ENCODE data around the gene LINC00632.
"Not testable (repeated sequence)": the region's sequence is repeated elsewhere in the genome, so short reads cannot be mapped to it uniquely, and the experiment has no call there.

The LINC00632 gene

DNA sequence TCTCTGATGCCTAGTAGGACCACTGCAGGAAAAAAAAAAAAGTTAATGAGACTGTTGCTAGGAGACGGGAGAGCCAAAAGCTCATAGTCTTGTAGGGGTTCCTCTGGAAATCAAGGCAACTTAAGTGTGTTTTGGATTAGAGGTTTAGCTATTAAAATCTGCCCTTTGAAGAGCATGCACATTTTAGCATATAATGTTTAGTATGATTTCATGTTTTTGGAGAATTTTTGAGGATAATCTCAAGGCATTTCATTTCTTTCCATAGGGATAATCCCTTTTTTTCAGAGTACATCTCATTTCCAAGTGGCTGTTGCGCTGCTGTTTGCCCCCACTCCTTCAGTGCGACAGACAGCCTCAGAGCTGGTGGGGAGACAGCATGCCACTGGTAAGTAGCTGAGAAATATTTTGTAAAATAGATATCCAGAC, at the start of gene LINC00632:
Gene LINC00632, plus strand, starts transcription at position 339 of the 426 bp plus-strand sequence.
- DNase-seq: no peak

DNA sequence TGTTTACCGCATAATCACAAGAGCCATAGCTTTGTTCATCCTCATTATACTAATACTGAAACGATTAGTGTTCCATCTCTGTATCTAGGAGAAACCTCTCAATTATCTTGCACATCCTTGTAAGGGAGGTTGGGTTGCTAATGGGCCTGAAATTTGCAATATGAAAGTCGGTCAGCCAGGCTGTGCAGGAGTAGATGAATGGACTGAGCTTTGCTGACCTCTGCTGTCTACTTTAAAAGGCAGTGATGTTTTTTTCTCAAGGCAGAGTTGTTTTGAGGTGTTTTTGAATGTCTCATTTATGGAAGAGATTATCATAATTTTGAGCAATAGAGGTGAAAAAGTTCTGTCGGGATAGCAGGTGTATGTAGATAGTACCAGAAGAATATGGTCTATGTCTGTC, 47.9 kb upstream of the LINC00632 start:
- no peak for DNase-seq

DNA sequence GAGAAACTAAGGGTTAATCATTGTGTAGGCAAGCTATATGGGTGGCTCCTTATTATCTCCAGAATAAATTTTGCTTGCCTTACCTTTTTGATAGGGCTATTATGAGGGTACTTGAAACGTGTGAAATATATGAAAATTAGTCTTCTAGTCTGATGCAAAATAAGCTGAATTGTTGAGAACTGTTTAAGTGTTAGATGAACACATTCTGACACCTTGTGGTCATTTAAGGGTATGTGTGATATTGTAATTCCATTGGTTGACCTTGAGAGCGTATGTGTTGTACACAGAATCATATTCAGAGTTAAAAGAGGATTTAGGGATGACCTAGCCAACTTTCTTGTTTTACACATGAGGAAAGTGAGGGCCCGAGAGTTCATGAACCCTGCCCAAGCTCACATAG, 44.6 kb upstream of the LINC00632 start:
- DNase-seq: no peak

DNA sequence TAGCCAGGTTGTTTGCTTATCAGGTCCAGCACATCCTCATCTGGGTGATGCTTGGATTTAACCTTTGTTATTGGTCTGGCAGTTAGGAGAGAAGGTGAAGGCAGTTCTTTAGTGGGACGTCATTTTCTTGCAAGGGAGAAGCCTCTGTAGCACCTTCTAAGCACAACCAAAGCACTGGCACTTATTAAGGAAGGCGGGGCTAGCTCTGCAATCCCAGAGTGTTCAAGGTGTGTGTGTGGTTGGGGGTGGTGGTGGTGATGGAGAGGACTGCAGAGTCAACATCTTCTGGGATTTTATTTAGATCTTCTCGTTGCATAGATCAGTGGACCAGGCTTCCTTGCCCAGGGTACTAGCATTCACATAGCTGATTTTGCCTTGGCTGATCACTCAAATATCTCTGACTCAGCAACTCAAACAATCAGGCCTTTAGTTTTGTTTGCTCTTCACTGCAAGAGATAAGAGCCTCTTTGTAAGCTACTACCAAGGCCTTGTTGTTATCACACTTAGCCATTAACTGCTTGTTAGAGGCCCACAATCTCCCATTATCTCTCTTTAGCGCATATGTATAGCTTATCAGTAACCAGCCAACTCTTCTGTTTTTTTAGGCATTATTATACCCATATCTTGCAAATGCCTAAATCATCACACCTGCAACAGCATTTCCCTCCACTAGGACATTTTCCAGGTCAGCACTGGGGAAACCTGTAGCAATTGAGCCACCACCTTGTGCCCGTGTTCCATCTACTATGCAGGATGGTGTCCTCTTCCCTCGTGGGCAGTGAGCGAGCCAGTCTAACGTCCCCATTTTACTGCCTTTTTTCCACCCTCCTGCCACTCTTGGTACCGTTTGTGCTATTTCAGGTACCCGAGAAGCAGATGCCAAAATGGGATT, 36.5 kb upstream of the LINC00632 start:
- no peak for DNase-seq

DNA sequence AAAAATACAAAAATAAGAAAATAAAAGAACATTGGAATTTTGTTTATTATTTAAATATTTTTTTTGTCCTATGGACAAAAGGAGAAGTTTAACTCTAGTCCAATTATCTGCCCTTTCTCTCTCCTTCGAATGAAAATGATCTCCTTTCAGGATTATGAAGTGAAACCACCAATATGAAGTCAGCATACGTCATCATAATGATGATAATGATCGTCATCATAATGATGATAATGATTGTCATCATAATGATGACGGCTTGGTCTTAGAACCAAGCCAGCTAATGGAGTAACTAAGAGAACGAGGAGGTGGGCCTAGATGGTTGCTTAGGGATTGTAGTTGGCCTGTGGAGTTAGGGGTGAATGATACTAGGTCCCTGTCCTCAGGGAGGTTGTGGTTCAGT, 21.9 kb upstream of the LINC00632 start:
- no peak for DNase-seq

DNA sequence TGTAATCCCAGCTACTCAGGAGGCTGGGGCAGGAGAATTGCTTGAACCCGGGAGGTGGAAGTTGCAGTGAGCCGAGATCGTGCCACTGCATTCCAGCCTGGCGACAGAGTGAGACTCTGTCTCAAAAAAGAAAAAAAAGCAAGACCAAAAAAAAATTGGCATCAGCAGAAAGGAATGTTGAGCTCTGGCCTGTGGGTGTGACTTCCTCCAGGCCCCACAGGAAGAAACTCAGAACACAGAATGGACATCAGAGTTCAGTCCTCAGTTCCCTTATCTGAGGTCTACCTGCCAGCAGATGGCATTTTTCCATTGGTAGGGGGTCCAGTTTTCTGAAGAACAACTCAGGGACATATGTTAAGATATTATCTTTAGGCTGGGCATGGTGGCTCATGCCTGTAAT, 18.0 kb upstream of the LINC00632 start:
- DNase-seq: not testable (repeated sequence)

DNA sequence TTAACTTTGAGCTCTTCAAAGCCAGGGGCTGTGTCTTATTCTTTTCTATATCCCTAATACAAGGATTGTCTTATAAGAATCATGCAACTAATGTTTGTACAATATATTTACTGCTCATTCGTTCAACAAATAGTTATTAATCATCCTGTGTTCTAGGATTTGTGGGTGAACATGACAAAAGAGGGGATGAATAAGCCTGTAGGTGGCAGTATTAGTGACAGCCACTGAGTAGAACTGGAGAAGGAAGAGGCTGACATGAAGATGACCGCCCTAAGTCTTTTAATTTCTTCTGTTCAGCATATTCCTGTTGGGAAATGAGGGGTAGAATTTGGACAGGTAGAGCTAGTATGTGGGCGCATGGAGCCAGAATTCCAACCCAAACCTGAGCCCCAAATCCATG, 11.9 kb upstream of the LINC00632 start:
- no peak for DNase-seq

DNA sequence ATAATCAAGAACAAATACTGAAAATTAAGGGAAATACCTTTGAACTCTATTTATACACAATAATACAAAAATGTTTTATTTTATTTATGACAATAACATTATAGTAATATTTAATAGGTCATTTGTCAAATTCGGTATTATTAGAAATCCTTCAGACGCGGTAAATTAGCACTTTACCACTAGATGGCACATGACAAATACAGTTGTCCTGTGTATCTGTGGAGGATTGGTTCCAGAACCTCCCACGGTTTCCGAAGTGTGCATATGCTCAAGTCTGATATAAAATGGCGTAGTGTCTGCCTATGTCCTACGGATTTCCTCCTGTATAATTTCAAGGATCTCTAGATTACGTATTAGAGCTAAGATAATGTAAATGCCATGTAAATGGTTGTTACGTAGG, 8.1 kb upstream of the LINC00632 start:
- DNase-seq: no peak

DNA sequence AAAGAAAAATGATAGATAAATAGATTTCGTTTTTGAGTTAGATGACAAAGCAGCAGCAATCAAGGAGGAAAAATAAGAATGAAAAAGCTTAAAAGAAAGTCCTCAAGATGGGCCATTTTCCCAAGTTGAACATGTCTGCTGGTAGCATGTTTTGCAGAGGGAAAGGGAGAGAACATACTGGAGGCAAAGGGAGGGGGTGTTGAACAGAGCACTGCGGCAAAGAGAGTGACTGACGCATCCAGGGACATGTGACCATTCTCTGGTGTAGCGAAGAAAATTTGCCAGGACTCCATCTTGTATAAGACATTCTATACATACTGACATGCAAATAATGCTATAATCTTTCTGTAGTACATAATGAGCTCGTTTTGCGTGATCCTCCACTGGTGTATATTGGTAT, 1.2 kb downstream of the LINC00632 start:
- no peak for DNase-seq

DNA sequence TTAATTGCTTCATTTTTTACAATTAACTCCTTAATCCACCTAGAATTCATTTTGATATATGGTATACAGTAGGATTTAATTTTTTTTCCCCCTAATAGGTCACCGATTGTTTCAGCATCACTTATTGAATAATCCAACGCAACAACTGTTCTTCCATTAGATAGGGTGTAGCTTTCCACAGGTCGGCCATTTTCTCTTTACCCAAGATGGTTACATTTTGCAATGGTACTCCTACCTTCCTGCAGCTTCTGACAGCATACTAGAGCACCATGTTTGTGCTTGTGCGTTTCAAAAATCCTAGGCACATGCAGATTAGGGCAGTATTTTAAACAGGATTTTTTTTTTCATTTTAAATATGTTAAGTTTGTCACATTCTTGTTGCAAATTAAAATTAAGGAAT, 2.3 kb downstream of the LINC00632 start:
- DNase-seq: no peak

DNA sequence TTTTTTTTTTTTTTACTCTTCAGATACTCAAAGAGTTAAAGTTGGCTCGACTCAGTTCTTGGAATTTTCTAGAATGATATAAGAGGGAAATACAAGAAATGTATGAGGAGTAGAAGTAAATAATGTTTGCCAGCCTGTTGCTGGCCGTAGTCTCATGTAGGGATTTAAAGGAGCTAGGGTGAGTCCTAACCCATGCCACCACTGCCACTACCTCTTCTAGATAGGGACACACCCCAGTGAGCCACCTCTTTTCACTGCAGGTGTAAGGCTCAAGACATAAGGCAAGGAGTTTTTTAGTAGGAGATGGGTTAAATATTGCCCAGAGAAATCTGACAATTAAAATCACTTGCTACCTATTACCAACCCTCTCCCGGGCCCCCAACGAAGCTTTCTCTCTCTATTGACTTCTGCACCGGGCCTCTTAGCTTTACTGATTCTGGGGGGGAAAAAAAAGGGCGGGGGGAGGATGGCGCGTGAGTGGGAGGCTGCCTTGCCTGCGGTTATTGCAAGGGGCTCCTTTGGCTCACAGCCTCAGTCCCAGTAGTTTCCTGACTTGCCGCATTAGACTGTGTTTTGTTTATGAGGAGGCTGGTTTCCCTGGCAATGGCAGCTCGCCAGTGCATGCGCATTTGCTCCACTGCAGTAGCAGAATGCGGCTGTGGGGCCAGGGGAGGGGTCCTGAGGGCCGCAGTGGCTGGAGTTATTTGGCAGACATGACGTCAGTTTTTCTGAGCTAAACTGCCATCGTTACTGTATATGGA, 3.0 kb downstream of the LINC00632 start:
- DNase-seq: no peak

DNA sequence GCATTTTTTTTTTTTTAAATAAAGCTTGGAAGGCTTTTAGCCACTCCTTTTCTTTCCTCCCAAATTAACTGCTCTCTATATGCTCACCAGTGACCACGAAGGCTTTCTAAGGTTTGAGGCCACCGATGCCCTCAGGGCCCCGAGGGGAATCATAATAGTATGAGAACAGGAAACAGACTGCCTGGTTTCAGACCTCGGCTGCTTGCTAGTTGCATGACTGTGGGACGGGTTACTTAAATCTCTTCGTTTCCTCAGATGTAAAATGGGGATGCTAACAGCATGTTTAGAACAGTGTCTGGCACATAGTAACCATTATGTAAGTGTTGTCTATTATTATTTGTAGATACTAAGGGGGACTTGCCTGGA, 3.6 kb downstream of the LINC00632 start:
- DNase-seq: no peak

DNA sequence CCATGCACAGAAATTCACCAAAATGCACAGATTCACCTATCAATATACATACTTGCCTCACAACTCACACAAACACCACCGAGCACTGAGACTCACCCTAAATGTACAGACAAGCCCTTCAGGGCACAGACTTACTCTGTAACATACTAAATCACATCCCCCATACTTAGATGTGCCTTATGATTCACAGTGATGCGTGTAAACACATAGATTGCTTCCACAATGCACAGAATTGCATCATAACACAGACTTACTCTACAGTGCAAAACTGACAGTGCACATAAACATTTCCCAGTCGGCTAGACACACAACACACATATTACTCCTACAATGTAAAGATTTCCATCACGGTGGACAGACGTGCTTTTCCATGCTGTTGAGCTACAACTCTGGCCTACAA, 6.2 kb downstream of the LINC00632 start:
- no peak for DNase-seq

DNA sequence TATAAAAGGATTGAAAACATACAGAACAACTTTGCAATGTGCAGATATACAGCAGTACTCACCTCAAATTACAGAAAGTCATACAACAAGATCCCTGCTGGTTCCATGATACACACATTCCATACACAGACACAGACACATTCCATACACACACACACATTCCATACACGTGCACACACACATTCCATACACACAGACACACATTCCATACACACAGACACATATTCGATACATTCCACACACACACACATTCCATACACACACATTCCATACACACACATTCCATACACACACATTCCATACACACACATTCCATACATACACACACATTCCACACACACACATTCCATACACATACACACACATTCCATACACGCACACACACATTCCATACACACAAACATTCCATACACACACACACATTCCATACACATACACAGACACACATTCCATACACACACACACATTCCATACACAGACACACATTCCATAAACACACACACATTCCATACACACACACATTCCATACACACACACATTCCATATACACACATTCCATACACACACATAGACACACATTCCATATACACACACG, 13.7 kb downstream of the LINC00632 start:
- no peak for DNase-seq

DNA sequence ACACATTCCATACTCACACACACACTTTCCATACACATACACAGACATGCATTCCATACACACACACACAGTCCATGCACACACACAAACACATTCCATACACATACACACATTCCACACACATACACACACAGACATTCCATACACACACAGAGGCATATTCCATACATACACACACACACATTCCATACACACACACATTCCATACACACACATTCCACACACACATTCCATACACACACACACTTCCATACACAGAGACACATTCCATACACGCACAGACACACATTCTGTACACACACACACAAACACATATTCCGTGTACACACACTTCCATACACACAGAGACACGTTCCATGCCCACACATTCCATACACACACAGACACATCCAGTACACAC, 14.8 kb downstream of the LINC00632 start:
- no peak for DNase-seq

DNA sequence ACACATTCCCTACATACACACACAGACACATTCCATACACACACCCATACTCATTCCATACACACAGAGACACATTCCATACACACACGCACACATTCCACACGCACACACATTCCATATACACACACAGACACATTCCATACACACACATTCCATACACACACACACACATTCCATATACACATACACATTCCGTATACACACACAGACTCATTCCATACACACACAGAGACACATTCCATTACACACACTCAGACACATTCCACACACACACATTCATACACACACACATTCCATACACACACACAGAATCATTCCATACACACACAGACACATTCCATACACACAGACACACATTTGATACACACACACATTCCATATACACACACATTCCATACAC, 15.2 kb downstream of the LINC00632 start:
- no peak for DNase-seq

DNA sequence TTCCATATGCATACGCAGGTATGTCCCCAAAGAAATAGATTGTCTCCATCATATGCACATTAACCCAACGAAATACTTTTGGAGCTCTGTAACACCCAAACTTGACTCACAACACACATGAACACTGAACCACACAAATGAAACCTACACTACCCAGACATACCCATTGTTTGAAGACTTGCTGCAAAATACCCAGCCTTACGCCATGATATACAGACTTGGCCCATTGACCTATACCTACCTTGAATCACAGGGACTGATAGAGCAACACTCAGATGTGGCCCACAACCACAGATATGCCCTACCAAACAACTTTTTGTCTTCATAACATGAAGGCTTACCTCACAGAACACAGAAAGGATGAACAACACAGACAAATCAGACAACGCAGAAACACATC, 15.9 kb downstream of the LINC00632 start:
- DNase-seq: no peak

DNA sequence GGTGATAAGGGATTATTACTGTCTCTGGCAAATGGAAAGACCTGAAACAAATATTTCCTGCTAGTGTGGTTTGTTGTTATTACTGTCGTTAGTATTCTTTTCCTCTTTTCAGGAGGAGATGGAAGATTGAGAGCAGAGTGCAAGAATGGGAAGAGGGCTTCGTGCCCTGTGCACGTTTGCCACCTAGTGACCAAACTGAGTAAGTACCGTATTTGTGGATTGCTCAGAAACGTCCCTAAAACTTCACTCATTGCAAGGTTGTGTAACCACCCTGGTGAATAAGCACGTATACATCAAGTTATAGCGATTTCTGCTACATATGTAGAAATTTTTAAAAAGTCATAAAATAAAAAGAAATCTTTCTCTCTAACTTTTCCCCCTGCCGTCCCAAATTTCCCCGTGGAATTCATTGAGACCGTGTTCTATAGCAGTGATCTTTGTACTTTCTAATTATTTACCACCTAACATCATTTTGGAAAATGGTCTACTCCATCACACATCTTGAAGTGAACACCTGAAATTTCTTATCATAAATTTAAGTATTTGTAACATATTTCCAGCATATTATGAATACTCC, 24.3 kb downstream of the LINC00632 start:
- DNase-seq: no peak

DNA sequence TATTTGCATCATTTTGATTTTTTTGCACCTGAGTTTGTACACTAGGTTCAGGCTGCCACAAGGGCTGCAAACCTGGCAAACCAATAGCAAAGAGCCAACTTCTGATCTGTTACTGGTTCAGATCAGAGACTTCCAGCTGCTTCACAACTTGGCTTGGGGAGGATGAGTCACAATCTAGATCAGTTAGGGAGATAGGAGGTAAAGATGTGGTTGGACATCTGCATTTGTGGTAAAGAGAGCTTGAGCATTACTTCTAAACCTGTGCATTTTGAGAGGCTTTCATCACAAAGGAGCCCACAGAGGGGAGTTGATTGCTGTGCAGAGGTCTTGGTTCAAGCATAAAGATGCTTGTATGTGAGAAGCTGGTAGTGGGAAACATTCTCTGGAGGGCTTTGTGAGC, 34.5 kb downstream of the LINC00632 start:
- no peak for DNase-seq

DNA sequence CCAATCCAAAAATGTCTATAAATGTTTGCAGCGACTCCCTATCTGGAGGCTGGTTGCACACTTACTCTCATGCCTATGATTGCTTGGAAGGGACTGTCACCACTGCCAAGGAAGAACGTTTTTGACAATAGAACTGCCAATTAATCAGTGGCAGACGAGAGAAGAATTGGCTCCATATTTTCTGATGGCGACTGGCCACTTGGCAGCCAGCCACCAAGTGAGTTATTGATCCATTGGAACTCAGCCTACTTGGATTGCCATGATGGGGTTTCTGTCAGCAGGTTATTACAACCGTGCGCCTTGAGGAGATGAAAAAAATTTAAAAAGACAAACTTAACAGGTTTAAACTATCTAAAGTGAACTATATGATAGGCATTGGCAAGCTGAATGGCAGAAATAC, 47.4 kb downstream of the LINC00632 start:
- no peak for DNase-seq

DNA sequence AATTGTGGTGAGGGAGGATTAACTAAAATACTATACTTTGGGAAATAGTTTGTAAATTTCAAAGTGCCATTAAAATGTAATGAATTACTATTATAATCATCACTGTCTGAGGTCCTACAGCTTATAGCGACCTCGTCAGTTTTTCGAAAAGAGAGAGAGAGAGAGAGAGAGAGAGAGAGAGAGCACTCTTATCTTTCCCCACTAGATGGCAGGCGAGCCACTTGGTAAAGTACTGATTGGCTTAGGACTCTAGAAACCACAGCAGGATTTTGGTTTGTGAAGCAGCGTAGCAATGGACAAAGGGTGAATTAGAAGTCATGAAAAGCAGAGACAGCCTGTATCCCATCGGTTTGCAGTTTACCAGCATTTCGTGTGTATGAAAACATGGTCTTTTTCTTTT, 52.5 kb downstream of the LINC00632 start:
- no peak for DNase-seq

DNA sequence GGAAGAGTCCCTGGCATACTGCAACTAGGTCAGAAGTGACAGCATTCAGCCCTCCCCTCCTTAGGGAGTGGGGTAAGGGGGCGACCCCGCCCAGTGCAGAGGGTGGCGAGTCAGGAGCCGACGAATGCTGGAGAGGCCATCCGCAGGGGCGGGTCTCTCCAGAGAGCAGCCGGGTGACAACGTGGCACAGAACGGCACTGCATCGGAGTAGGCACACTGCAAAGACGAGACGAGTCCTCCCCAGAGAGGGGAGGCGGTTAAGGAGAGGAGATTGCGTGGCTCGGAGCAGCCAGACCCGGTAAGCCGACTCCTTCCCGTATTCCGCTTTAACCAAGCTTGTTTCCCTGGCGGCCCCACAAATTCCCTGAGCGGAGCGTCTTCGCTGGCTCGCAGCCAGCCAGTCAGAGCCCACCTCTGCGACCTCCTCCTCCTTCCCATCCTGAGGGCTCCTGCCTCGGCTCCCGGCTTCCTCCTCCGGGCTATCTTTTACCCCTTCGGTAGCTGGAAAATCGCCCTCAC, 54.9 kb downstream of the LINC00632 start:
- no peak for DNase-seq

DNA sequence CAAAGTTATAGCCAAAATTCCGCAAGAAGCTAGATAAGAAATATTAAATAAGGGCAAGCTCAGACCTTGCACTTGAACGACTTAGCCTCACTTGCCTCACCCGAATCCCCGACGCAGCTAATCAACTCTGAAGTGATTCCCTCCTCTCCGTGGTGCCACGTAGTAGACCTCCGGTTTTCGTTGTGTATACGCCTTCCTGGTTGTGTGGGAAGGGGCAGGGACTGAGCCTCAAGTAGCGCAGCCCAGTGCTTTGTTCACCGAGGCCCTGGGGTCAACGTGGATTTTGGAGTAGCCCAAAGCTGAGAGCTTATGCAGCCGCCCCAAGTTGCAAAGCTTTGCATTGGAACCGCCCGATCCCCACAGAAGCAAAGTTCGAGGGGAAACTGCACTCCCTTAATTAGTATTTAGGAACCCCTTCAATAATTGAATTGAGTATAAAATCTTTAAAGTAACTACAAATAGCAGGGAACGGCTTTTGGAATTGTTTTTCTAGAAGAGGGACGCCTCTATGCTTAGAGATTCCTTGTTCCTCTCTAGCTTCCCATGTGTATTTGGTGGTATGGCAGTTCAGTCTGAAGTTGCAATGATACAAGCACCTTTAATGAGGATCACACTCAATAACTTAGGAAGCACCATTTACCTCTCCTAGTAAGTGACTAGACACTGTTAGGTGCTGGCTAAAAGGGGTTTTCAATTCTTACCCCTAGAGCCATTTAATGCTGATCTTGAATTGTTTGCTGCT, 55.7 kb downstream of the LINC00632 start:
- no peak for DNase-seq

All from GF-D8 (cell line).